OCI-LY1 (cell line): ENCODE results near the gene S100G.

ENCODE experiments used
- CTCF ChIP-seq: fragments of 200-600 bp; sonication (generic), shearing (Covaris generic); IDR thresholded peaks from 2 replicates; pipeline ENCODE4 v1.5.1; 2017; ENCODE audit warnings: mild to moderate bottlenecking, antibody characterized with exemption, low read length, moderate library complexity, mixed read lengths
- EZH2 ChIP-seq: fragments of 200-600 bp; sonication (generic), shearing (Covaris generic); IDR thresholded peaks from 2 replicates; pipeline ENCODE4 v1.8.0; 2017; ENCODE audit warnings: borderline replicate concordance, mixed run types, mild to moderate bottlenecking, antibody characterized with exemption, low read length, moderate library complexity, mixed read lengths

- TF ChIP-seq CTCF (no peak), EZH2 (no peak)
These were observed 28.7 kb downstream of the S100G start for GRCh38 chrX:16678689-16679088.
